SU-DHL-6 (cell line): ENCODE data around the gene DPT.
"Not testable (repeated sequence)": the region's sequence is repeated elsewhere in the genome, so short reads cannot be mapped to it uniquely, and the experiment has no call there.

Experiments used
- H2AFZ ChIP-seq: fragments of 200-600 bp; sonication (generic); 2 replicates; pipeline ENCODE4 v1.6.1; 2014; ENCODE audit warnings: low read depth, mild to moderate bottlenecking, moderate library complexity, mixed read lengths, antibody characterized with exemption, low read length; ENCODE audit not compliant: severe bottlenecking
- H3F3A ChIP-seq: fragments of 200-600 bp; shearing (Covaris generic); 2 replicates; pipeline ENCODE4 v1.6.0; 2016; ENCODE audit warnings: antibody characterized with exemption, mild to moderate bottlenecking; ENCODE audit not compliant: insufficient read depth
- H3K27ac ChIP-seq: fragments of 200-600 bp; sonication (generic); 2 replicates; pipeline ENCODE4 v1.5.1; 2016; ENCODE audit warnings: low read depth, mild to moderate bottlenecking, low read length, moderate library complexity, mixed read lengths
- H3K27me3 ChIP-seq: fragments of 200-600 bp; sonication (generic), shearing (Covaris generic); 2 replicates; pipeline ENCODE4 v1.6.0; 2014; ENCODE audit warnings: mild to moderate bottlenecking, low read length
- H3K36me3 ChIP-seq: fragments of 200-600 bp; sonication (generic); 2 replicates; pipeline ENCODE4 v1.6.1; 2014; ENCODE audit warnings: mild to moderate bottlenecking, low read length, mixed read lengths
- H3K4me2 ChIP-seq: fragments of 300-600, 200-600 bp; shearing (Covaris generic), sonication (generic); 2 replicates; pipeline ENCODE4 v1.6.0; 2014; ENCODE audit warnings: low read length, low read depth, mild to moderate bottlenecking; ENCODE audit not compliant: poor library complexity, severe bottlenecking
- H3K4me3 ChIP-seq: fragments of 200-600 bp; sonication (generic); 2 replicates; pipeline ENCODE4 v1.5.1; 2014; ENCODE audit warnings: antibody characterized with exemption, low read length, mild to moderate bottlenecking, mixed read lengths; ENCODE audit not compliant: insufficient read depth, poor library complexity, severe bottlenecking
- H3K79me2 ChIP-seq: fragments of 200-600 bp; sonication (generic); 2 replicates; pipeline ENCODE4 v1.6.1; 2014; ENCODE audit warnings: mild to moderate bottlenecking, low read length, moderate library complexity; ENCODE audit not compliant: insufficient read depth
- H3K9ac ChIP-seq: fragments of 200-600 bp; sonication (generic); 2 replicates; pipeline ENCODE4 v1.7.0; 2014; ENCODE audit warnings: mild to moderate bottlenecking, low read length
- H3K9me2 ChIP-seq: fragments of 200-600 bp; sonication (generic); replicated peaks from 2 replicates; pipeline ENCODE4 v1.6.1; 2014; ENCODE audit warnings: low read length; ENCODE audit not compliant: insufficient read depth
- H3K9me3 ChIP-seq: fragments of 200-600 bp; sonication (generic); 2 replicates; pipeline ENCODE4 v1.6.1; 2014; ENCODE audit warnings: low read length, mixed read lengths; ENCODE audit not compliant: insufficient read depth
- H4K20me1 ChIP-seq: fragments of 200-600 bp; sonication (generic); 2 replicates; pipeline ENCODE4 v1.6.1; 2014; ENCODE audit warnings: low read depth, mild to moderate bottlenecking, antibody characterized with exemption, low read length, moderate library complexity, mixed read lengths
- EZH2phosphoT487 ChIP-seq: fragments of 200-600 bp; sonication (generic), shearing (Covaris generic); conservative IDR thresholded peaks from 2 replicates; pipeline ENCODE4 v1.6.1; 2018; ENCODE audit warnings: mild to moderate bottlenecking, antibody characterized with exemption, low read length, moderate library complexity, mixed read lengths
- TF ChIP-seq, protein P1 (sequence below): fragments of 200-600 bp; sonication (generic); IDR thresholded peaks from one replicate; pipeline ENCODE4 v1.5.1; 2017; ENCODE audit warnings: antibody characterized with exemption, mild to moderate bottlenecking, low read length, moderate library complexity; ENCODE audit not compliant: insufficient read depth, poor library complexity, severe bottlenecking

The DPT gene

DNA sequence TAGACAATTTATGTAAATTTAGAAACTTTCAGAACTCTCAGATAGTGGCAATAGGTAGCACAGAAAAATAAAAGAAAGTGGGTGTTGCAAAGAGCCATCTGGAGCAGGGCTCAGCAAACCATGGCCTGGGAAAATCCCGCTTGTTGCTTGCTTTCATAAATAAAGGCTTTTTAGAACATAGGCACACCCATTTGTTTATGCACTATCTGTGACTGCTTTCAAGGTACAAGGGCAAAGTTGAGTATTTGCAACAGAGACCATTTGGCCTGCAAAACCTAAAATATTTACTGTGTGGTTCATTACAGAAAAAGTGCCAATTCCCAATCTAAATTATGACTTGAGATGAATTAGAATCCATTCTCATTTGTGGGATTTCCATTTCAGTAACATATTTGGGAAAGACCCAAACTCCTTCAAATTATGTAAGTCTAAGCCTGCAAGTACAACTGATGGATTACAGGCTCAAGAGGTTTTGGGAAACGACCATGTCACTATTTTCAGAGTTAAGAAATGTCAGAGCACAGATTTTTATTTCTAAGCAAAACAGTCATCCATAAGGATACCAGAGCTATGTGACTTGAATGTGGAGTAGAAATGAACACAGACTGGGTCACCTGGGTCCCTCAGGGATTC lies 43.5 kb upstream of the DPT start:
- no peak overlapping the region for H3K9ac ChIP-seq
- TF ChIP-seq EZH2phosphoT487: no peak
- TF ChIP-seq, protein P1, sequence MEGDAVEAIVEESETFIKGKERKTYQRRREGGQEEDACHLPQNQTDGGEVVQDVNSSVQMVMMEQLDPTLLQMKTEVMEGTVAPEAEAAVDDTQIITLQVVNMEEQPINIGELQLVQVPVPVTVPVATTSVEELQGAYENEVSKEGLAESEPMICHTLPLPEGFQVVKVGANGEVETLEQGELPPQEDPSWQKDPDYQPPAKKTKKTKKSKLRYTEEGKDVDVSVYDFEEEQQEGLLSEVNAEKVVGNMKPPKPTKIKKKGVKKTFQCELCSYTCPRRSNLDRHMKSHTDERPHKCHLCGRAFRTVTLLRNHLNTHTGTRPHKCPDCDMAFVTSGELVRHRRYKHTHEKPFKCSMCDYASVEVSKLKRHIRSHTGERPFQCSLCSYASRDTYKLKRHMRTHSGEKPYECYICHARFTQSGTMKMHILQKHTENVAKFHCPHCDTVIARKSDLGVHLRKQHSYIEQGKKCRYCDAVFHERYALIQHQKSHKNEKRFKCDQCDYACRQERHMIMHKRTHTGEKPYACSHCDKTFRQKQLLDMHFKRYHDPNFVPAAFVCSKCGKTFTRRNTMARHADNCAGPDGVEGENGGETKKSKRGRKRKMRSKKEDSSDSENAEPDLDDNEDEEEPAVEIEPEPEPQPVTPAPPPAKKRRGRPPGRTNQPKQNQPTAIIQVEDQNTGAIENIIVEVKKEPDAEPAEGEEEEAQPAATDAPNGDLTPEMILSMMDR: no peak

DNA sequence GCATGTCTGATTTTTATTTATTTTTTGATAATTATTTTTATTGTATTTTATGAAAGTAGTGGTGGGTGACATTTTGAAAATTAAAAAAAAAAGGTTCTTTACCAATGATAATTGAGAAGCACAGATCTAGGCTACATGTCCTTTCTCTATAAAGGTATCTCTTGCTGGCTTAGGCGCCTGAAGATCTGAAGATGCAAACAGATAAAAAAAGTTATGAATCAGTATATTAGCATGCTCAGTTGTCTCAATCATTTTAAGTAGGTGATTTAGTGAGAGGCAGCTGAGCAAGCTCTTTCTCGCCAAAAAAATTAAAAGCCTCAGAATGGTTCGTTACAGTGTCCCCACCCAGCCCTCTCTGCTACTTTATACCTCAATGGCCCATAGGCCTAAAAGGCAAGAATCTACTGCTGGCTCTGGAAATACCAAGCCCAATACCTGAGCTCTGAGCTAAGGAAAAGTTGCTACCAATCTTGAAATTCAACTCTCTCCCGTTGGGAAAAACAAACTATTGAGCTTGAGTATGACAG lies 42.2 kb upstream of the DPT start:
- H3K4me2 ChIP-seq: no peak overlapping the region
- H3F3A ChIP-seq: no peaks in the 10 kb centered on the region
- no peak for TF ChIP-seq EZH2phosphoT487
- TF ChIP-seq, protein P1: no peak
- no peaks in the 10 kb centered on the region for H4K20me1 ChIP-seq
- H3K4me3 ChIP-seq: no peak overlapping the region
- H3K36me3 ChIP-seq: no peaks in the 10 kb centered on the region
- no peaks in the 10 kb centered on the region for H3K27me3 ChIP-seq
- no peaks in the 10 kb centered on the region for H3K79me2 ChIP-seq
- no peaks in the 10 kb centered on the region for H3K9me2 ChIP-seq
- H3K9me3 ChIP-seq: no peaks in the 10 kb centered on the region
- no peak overlapping the region for H3K9ac ChIP-seq
- H3K27ac ChIP-seq: no peak overlapping the region
- H2AFZ ChIP-seq: no peak overlapping the region

More for the DNA sequence above, 43.5 kb upstream of the DPT start:
- no peak overlapping the region for H3K4me2 ChIP-seq
- H3K4me3 ChIP-seq: no peak overlapping the region
- H3K36me3 ChIP-seq: no peaks in the 10 kb centered on the region
- no peak overlapping the region for H2AFZ ChIP-seq
- H3K9me3 ChIP-seq: no peaks in the 10 kb centered on the region
- no peak overlapping the region for H3K27ac ChIP-seq
- no peaks in the 10 kb centered on the region for H3K27me3 ChIP-seq
- H3K9me2 ChIP-seq: no peaks in the 10 kb centered on the region
- no peaks in the 10 kb centered on the region for H3F3A ChIP-seq
- H3K79me2 ChIP-seq: no peaks in the 10 kb centered on the region
- no peaks in the 10 kb centered on the region for H4K20me1 ChIP-seq

DNA sequence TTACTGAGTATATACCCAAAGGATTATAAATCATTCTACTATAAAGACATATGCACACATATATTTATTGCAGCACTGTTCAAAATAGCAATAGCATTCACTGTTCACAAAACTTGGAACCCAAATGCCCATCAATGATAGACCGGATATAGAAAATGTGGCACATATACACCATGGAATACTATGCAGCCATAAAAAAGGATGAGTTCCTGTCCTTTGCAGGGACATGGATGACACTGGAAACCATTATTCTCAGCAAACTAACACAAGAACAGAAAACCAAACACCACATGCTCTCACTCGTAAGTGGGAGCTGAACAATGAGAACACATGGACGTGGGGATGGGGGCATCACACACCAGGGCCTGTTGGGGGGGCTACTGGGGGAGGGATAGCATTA lies 40.9 kb upstream of the DPT start:
- not testable (repeated sequence) for H4K20me1 ChIP-seq, H3K9ac ChIP-seq, H3K9me3 ChIP-seq, H3K27ac ChIP-seq, H3K4me2 ChIP-seq, H3F3A ChIP-seq, H3K4me3 ChIP-seq, H3K79me2 ChIP-seq, H3K36me3 ChIP-seq, H3K27me3 ChIP-seq, H3K9me2 ChIP-seq, H2AFZ ChIP-seq

DNA sequence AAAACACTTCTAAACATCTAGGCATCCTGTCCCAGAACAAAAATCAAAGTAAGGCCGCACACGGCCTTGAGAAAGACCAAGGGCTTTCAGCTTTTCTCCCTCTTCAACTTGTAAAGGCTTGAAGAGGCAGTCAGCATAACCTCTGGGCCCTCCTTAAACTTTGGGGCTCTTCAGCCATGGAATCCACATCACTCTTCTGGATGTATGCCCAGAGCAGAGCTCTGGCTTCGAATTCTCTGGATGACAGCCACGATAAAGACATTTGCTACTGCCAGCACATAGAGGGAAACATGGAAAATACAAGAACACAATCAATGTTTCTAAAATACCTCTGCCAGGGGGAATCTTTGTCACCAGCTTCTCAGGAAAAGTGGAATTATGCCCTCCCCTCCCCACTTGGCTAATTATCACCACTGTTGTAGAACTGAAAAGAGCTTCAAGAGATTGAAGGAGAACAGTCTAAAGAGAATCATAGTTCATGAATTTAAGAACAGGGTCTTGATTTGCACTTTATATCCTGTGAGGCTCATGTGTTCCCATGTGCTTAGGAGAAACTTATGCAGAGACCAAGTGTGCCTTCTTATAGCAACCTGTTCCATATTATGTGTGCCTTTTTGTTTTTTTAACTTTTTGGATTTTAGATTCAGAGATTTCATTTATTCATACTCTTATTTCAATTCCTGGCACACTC lies 39.0 kb upstream of the DPT start:
- no peaks in the 10 kb centered on the region for H3K27me3 ChIP-seq
- no peak overlapping the region for H3K27ac ChIP-seq
- no peaks in the 10 kb centered on the region for H4K20me1 ChIP-seq
- H3K9ac ChIP-seq: no peak overlapping the region
- no peak for TF ChIP-seq EZH2phosphoT487
- TF ChIP-seq, protein P1: no peak
- no peaks in the 10 kb centered on the region for H3K9me3 ChIP-seq
- no peaks in the 10 kb centered on the region for H3K79me2 ChIP-seq
- no peak overlapping the region for H3K4me2 ChIP-seq
- H3K9me2 ChIP-seq: no peaks in the 10 kb centered on the region
- no peak overlapping the region for H2AFZ ChIP-seq
- no peak overlapping the region for H3K4me3 ChIP-seq
- H3K36me3 ChIP-seq: no peaks in the 10 kb centered on the region
- H3F3A ChIP-seq: no peaks in the 10 kb centered on the region
